ENCODE measurements around the gene OR2AE1. TPM values are rescaled to one million over a fixed set of nuclear protein-coding genes. Genes with fewer than 3 reads are reported as not detected.

The OR2AE1 gene
- total RNA-seq, 1 experiment from 2014 or later: not detected

Small RNAs within 50 kb of the gene (small RNA-seq; reads per million reads assigned to genes)
- not detected for gene AC011904.1
- gene CYP3A52P: not detected

Other genes with a start within 250 kb of the OR2AE1 start
- 0.18 and 0.57 TPM in 2 replicates for gene CYP3A5, start 197.0 kb downstream of the OR2AE1 start, total RNA-seq (2014; rRNA removed; shearing (Covaris generic))
- gene CYP3A7, start 141.8 kb downstream of the OR2AE1 start, total RNA-seq (2014; rRNA removed; shearing (Covaris generic)): 0.32 and 0.50 TPM in 2 replicates
- gene CYP3A4, start 92.8 kb downstream of the OR2AE1 start, total RNA-seq (2014; rRNA removed; shearing (Covaris generic)): 0.05 TPM in 1 of 2 replicates, not detected in the other
- not detected in 2 replicates for gene CYP3A43, start 49.0 kb downstream of the OR2AE1 start, total RNA-seq (2014; rRNA removed; shearing (Covaris generic))
- 12.5 and 13.0 TPM in 2 replicates for gene TRIM4, start 42.5 kb upstream of the OR2AE1 start, total RNA-seq (2014; rRNA removed; shearing (Covaris generic))
- 0.07 and 0.11 TPM in 2 replicates for gene GJC3, start 52.6 kb upstream of the OR2AE1 start, total RNA-seq (2014; rRNA removed; shearing (Covaris generic))
- not detected in 2 replicates for gene AZGP1, start 99.0 kb upstream of the OR2AE1 start, total RNA-seq (2014; rRNA removed; shearing (Covaris generic))
- 13.4 and 15.5 TPM in 2 replicates for gene ZKSCAN1, start 138.6 kb upstream of the OR2AE1 start, total RNA-seq (2014; rRNA removed; shearing (Covaris generic))
- gene ZSCAN21, start 172.7 kb upstream of the OR2AE1 start, total RNA-seq (2014; rRNA removed; shearing (Covaris generic)): 7.9 and 8.1 TPM in 2 replicates
- gene ZNF3, start 204.7 kb upstream of the OR2AE1 start, total RNA-seq (2014; rRNA removed; shearing (Covaris generic)): 21.3 and 24.2 TPM in 2 replicates
- 93.6 and 155 TPM in 2 replicates for gene COPS6, start 211.9 kb upstream of the OR2AE1 start, total RNA-seq (2014; rRNA removed; shearing (Covaris generic))
- gene MCM7, start 224.4 kb upstream of the OR2AE1 start, total RNA-seq (2014; rRNA removed; shearing (Covaris generic)): 350 and 387 TPM in 2 replicates
- 13.7 and 14.4 TPM in 2 replicates for gene AP4M1, start 224.6 kb upstream of the OR2AE1 start, total RNA-seq (2014; rRNA removed; shearing (Covaris generic))
- gene TAF6, start 242.3 kb upstream of the OR2AE1 start, total RNA-seq (2014; rRNA removed; shearing (Covaris generic)): 25.4 and 34.4 TPM in 2 replicates
- 11.8 and 12.0 TPM in 2 replicates for gene CNPY4, start 242.6 kb upstream of the OR2AE1 start, total RNA-seq (2014; rRNA removed; shearing (Covaris generic))
- gene MBLAC1, start 249.9 kb upstream of the OR2AE1 start, total RNA-seq (2014; rRNA removed; shearing (Covaris generic)): 1.6 and 2.6 TPM in 2 replicates